IMR-90 (cell line): ENCODE results near the gene PITPNM3. TPM values are rescaled to one million over a fixed set of nuclear protein-coding genes. Genes with fewer than 3 reads are reported as not detected.

Experiments used
- ATAC-seq: fragments of 200-7000 bp; cut with Tn5 transposase; 2 replicates; pipeline ENCODE4 v1.9.1; 2020; ENCODE audit warnings: low read depth, mild to moderate bottlenecking, moderate library complexity
- BruUV-seq: library from RNA; stranded (reverse); fragments of 400-500 nt; replicated peaks from 2 replicates; lab custom pipeline; 2021; lab: Mats Ljungman, UMichigan
- CTCF ChIA-PET: fragments of 300-600 bp; formaldehyde crosslinking; extraction: SDS; loops from one replicate; lab custom pipeline; 2021; ENCODE audit warnings: antibody characterized with exemption; lab: Yijun Ruan, JAX
- POLR2A ChIA-PET: fragments of 300-600 bp; sonication (Branson Sonifier 250); formaldehyde crosslinking; loops from one replicate; lab custom pipeline; 2022; ENCODE audit warnings: antibody characterized with exemption; ENCODE audit not compliant: unreplicated experiment; lab: Charles Lee
- DNase-seq: peaks from one replicate; pipeline ENCODE4 v3.0.0; 2013
- H2AFZ ChIP-seq: replicated peaks from 2 replicates; pipeline ENCODE3; 2013; ENCODE audit warnings: low read length, mild to moderate bottlenecking; ENCODE audit not compliant: poor library complexity
- H2AK5ac ChIP-seq: 2 replicates; pipeline ENCODE4 v1.6.1; 2013; ENCODE audit warnings: low read depth, low read length, inconsistent platforms
- H2AK9ac ChIP-seq: replicated peaks from 2 replicates; pipeline ENCODE3; 2013; ENCODE audit warnings: mild to moderate bottlenecking, low read depth, low read length, moderate library complexity; ENCODE audit not compliant: poor library complexity
- H2BK120ac ChIP-seq: 2 replicates; pipeline ENCODE4 v1.6.1; 2013; ENCODE audit warnings: low read depth, low read length, inconsistent platforms
- H2BK15ac ChIP-seq: 3 replicates; pipeline ENCODE4 v1.6.1; 2013; ENCODE audit warnings: low read depth, low read length, inconsistent platforms
- H2BK20ac ChIP-seq: 2 replicates; pipeline ENCODE4 v1.6.1; 2013; ENCODE audit warnings: low read depth, mild to moderate bottlenecking, inconsistent platforms, low read length, moderate library complexity
- H2BK5ac ChIP-seq: 2 replicates; pipeline ENCODE4 v1.6.1; 2013; ENCODE audit warnings: mild to moderate bottlenecking, low read depth, low read length, inconsistent platforms; ENCODE audit not compliant: poor library complexity, severe bottlenecking
- H3K14ac ChIP-seq: replicated peaks from 2 replicates; pipeline ENCODE4 v1.6.1; 2013; ENCODE audit warnings: low read depth, low read length, inconsistent platforms
- H3K18ac ChIP-seq: 2 replicates; pipeline ENCODE4 v1.6.1; 2013; ENCODE audit warnings: low read depth, low read length, control low read depth
- H3K23ac ChIP-seq: 2 replicates; pipeline ENCODE4 v1.6.1; 2013; ENCODE audit warnings: low read depth, low read length, inconsistent platforms
- H3K27ac ChIP-seq: 2 replicates; pipeline ENCODE4 v1.5.1; 2013; ENCODE audit warnings: mild to moderate bottlenecking, control low read depth, low read length; ENCODE audit not compliant: insufficient read depth
- H3K27me3 ChIP-seq: 2 replicates; pipeline ENCODE4 v1.6.1; 2013; ENCODE audit warnings: low read length; ENCODE audit not compliant: control insufficient read depth, insufficient read depth
- H3K36me3 ChIP-seq: 2 replicates; pipeline ENCODE4 v1.6.1; 2013; ENCODE audit warnings: low read length, mixed read lengths; ENCODE audit not compliant: control insufficient read depth, insufficient read depth
- H3K4ac ChIP-seq: 2 replicates; pipeline ENCODE4 v1.6.1; 2013; ENCODE audit warnings: low read depth, low read length, inconsistent platforms
- H3K4me1 ChIP-seq: 2 replicates; pipeline ENCODE4 v1.6.1; 2013; ENCODE audit warnings: low read length, mixed read lengths; ENCODE audit not compliant: control insufficient read depth, insufficient read depth
- H3K4me2 ChIP-seq: 2 replicates; pipeline ENCODE4 v1.6.1; 2013; ENCODE audit warnings: low read depth, mild to moderate bottlenecking, control low read depth, low read length, moderate library complexity
- H3K4me3 ChIP-seq: 2 replicates; pipeline ENCODE4 v1.5.1; 2013; ENCODE audit warnings: low read depth, mild to moderate bottlenecking, control low read depth, low read length, moderate library complexity; ENCODE audit not compliant: insufficient read depth
- H3K56ac ChIP-seq: 2 replicates; pipeline ENCODE4 v1.6.1; 2013; ENCODE audit warnings: low read length, inconsistent platforms; ENCODE audit not compliant: insufficient read depth; ENCODE audit errors: extremely low read depth
- H3K79me1 ChIP-seq, 2 experiments: 2 replicates each; pipeline ENCODE4 v1.6.1; 2013; ENCODE audit warnings: low read length in 2 of 2, inconsistent platforms in 1 of 2, low read depth in 1 of 2
- H3K9ac ChIP-seq: 2 replicates; pipeline ENCODE4 v1.6.1; 2013; ENCODE audit warnings: low read depth, low read length, control low read depth
- H3K9me1 ChIP-seq: 2 replicates; pipeline ENCODE4 v1.6.1; 2013; ENCODE audit warnings: low read length, inconsistent platforms; ENCODE audit not compliant: insufficient read depth
- H3K9me3 ChIP-seq: 2 replicates; pipeline ENCODE4 v1.6.1; 2013; ENCODE audit warnings: low read length; ENCODE audit not compliant: control insufficient read depth, insufficient read depth
- H4K20me1 ChIP-seq: 2 replicates; pipeline ENCODE4 v1.6.1; 2013; ENCODE audit warnings: low read length, inconsistent platforms; ENCODE audit not compliant: insufficient read depth
- H4K5ac ChIP-seq: 2 replicates; pipeline ENCODE4 v1.6.1; 2013; ENCODE audit warnings: mild to moderate bottlenecking, low read depth, low read length, control low read depth
- H4K8ac ChIP-seq, 2 experiments: 2 replicates each; pipeline ENCODE4 v1.6.1; 2013; ENCODE audit warnings: low read depth in 2 of 2, low read length in 2 of 2, control low read depth in 1 of 2, inconsistent platforms in 1 of 2
- H4K91ac ChIP-seq: 2 replicates; pipeline ENCODE4 v1.6.1; 2013; ENCODE audit warnings: low read depth, low read length, inconsistent platforms; ENCODE audit not compliant: insufficient read depth
- CHD1 ChIP-seq: IDR thresholded peaks from 2 replicates; pipeline ENCODE4 v1.6.1; 2012; ENCODE audit warnings: low read depth, low read length, improper control_type of control experiment
- ELK1 ChIP-seq: fragments of 150-350 bp; IDR thresholded peaks from 2 replicates; pipeline ENCODE4 v1.6.1; 2016; ENCODE audit warnings: low read depth, mild to moderate bottlenecking, low read length, moderate library complexity, borderline replicate concordance
- MAFK ChIP-seq: IDR thresholded peaks from 2 replicates; pipeline ENCODE4 v1.6.1; 2012; ENCODE audit warnings: low read depth, low read length, improper control_type of control experiment
- MAZ ChIP-seq: IDR thresholded peaks from 2 replicates; pipeline ENCODE4 v1.6.1; 2012; ENCODE audit warnings: low read depth, mild to moderate bottlenecking, low read length, improper control_type of control experiment, moderate library complexity, borderline replicate concordance
- MXI1 ChIP-seq: IDR thresholded peaks from 2 replicates; pipeline ENCODE4 v1.6.1; 2012; ENCODE audit warnings: low read depth, mild to moderate bottlenecking, low read length, moderate library complexity, borderline replicate concordance
- POLR2A ChIP-seq: IDR thresholded peaks from 2 replicates; pipeline ENCODE4 v1.6.1; 2012; ENCODE audit warnings: mild to moderate bottlenecking, low read depth, low read length
- RAD21 ChIP-seq: IDR thresholded peaks from 2 replicates; pipeline ENCODE4 v1.6.1; 2012; ENCODE audit warnings: low read length, improper control_type of control experiment
- RCOR1 ChIP-seq: IDR thresholded peaks from 2 replicates; pipeline ENCODE4 v1.6.1; 2012; ENCODE audit warnings: mild to moderate bottlenecking, low read length, improper control_type of control experiment; ENCODE audit not compliant: insufficient replicate concordance
- RFX5 ChIP-seq: IDR thresholded peaks from 2 replicates; pipeline ENCODE4 v1.8.0; 2012; ENCODE audit warnings: low read depth, mild to moderate bottlenecking, low read length, moderate library complexity
- SMC3 ChIP-seq: fragments of 150-350 bp; IDR thresholded peaks from 2 replicates; pipeline ENCODE4 v1.6.1; 2016; ENCODE audit warnings: low read depth, mild to moderate bottlenecking, antibody characterized with exemption, low read length, moderate library complexity
- WGBS, 2 experiments: methylation state at CpG; one replicate each; pipeline versions ENCODE4 v1.1.5 to v1.1.7; 2013; ENCODE audit warnings: missing lambda C conversion rate in 2 of 2; ENCODE audit not compliant: insufficient read length in 1 of 2; ENCODE audit errors: extremely low coverage in 2 of 2; 5-methylcytosine and 5-hydroxymethylcytosine counted together
- dilution Hi-C: fragments of 300-500 bp; cut with HindIII; formaldehyde crosslinking; loops from one replicate; pipeline ENCODE4 v1.14.3; 2018; ENCODE audit warnings: low sequenced_read_pairs; ENCODE audit not compliant: unreplicated experiment
- in situ Hi-C: fragments of 300-500 bp; cut with MboI; formaldehyde crosslinking; loops from 3 replicates; pipeline ENCODE4 v1.14.3; 2019; ENCODE audit warnings: low sequenced_read_pairs, inconsistent platforms, mixed read lengths
- intact Hi-C: fragments of 100-400 bp; cut with micrococcal nuclease; formaldehyde crosslinking; loops from 2 replicates; pipeline ENCODE4 v1.10.0; 2022
- polyA plus RNA-seq, 3 experiments: library from polyadenylated mRNA; depleted of rRNA; stranded (reverse); fragments of >200 nt; gene quantifications; 2 replicates each; pipeline ENCODE4 v1.2.3, GENCODE V29; 2012; ENCODE audit warnings: low replicate concordance in 1 of 3
- total RNA-seq: library from RNA; depleted of rRNA; stranded (reverse); fragments of >200 nt; gene quantifications from 2 replicates; pipeline ENCODE4 v1.2.3, GENCODE V29; 2012
- TF ChIP-seq, protein P1 (sequence below): fragments of 150-350 bp; IDR thresholded peaks from 2 replicates; pipeline ENCODE4 v1.6.1; 2017; ENCODE audit warnings: mild to moderate bottlenecking, antibody characterized with exemption, low read length, low read depth

PITPNM3 gene
- total and polyA plus RNA-seq, 2 of the 4 experiments (the other 2 are of a cell fraction): 0.54 to 1.7 TPM

GRCh38 chr17:6512552-6512951 lies 43.8 kb downstream of the PITPNM3 start:
- no peak overlapping the region for H3K56ac ChIP-seq
- no peak overlapping the region for H2BK20ac ChIP-seq
- no peak overlapping the region for H2BK15ac ChIP-seq
- in situ Hi-C loops (no loop called here), dilution Hi-C loops (no loop called here), intact Hi-C loops (no loop called here)
- H3K4me3 ChIP-seq: no peak overlapping the region
- peak overlapping the region; percentile 36; the same call in 1 of the 2 replicates for H2BK120ac ChIP-seq
- H3K27ac ChIP-seq: no peak overlapping the region
- no TSS peak for BruUV-seq
- H3K27me3 ChIP-seq: no peaks in the 10 kb centered on the region
- no peak overlapping the region for H3K18ac ChIP-seq
- DNase-seq (peak; percentile 13), ATAC-seq (peak; percentile 31)
- peak overlapping the region; percentile 2; the same call in 1 of the 2 replicates for H3K4ac ChIP-seq
- H3K9me3 ChIP-seq: no peaks in the 10 kb centered on the region
- no peak overlapping the region for H4K8ac ChIP-seq
- H2AFZ ChIP-seq: no peak overlapping the region
- H2BK5ac ChIP-seq: no peak overlapping the region
- POLR2A ChIA-PET: no interaction called here
- H4K20me1 ChIP-seq: no peaks in the 10 kb centered on the region
- no CpG with 5 or more reads among the region's 2 CpGs for WGBS, 2 experiments
- H3K9me1 ChIP-seq: peaks cover 20% of the 10 kb centered on the region; the same call in 1 of the 2 replicates
- CTCF ChIA-PET: no interaction called here
- no peak overlapping the region for H4K5ac ChIP-seq
- H3K14ac ChIP-seq: no peak overlapping the region
- H4K91ac ChIP-seq: peak overlapping the region; percentile 73; the same call in 1 of the 2 replicates
- no peak overlapping the region for H3K23ac ChIP-seq
- no peaks in the 10 kb centered on the region for H3K79me1 ChIP-seq
- no peak overlapping the region for H2AK9ac ChIP-seq
- TF ChIP-seq RFX5 (no peak), MAFK (no peak), MXI1 (no peak), POLR2A (no peak), RAD21 (no peak), ELK1 (no peak), CHD1 (no peak), RCOR1 (no peak), SMC3 (no peak), MAZ (no peak)
- TF ChIP-seq, protein P1, sequence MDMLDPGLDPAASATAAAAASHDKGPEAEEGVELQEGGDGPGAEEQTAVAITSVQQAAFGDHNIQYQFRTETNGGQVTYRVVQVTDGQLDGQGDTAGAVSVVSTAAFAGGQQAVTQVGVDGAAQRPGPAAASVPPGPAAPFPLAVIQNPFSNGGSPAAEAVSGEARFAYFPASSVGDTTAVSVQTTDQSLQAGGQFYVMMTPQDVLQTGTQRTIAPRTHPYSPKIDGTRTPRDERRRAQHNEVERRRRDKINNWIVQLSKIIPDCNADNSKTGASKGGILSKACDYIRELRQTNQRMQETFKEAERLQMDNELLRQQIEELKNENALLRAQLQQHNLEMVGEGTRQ: no peak
- H3K36me3 ChIP-seq: no peaks in the 10 kb centered on the region
- no peak overlapping the region for H3K4me2 ChIP-seq
- H3K9ac ChIP-seq: no peak overlapping the region
- no peak overlapping the region for H2AK5ac ChIP-seq
- H3K4me1 ChIP-seq: peaks cover 22% of the 10 kb centered on the region
